ENCODE measurements around the gene LRMDA.

Gene LRMDA

DNA sequence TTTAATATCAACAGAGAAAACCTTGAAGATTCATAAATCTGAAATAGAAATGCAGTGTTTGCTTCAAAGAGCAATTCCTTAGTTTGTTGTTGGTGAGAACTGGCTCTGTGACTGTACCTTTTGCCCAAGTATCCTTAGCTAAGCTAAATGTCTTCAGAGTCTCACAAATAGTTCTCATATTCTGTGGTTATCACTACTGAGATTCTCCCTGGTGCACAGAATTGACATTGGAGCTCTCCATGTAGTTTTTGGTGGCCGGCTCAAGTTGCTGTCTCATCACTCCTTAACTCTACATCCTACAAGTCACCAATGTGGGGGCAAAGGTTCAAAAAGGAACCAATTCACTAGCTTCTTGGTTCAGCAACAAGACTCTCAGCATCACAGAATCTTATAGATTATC is 780.3 kb downstream of the LRMDA start:
- H3K4me3 ChIP-seq (ENCODE audit: low read length): no peak overlapping the region
- no peak for DNase-seq (ENCODE audit: low read depth)
- TF ChIP-seq CTCF (conservative IDR thresholded peaks at IDR 0.05; ENCODE audit: low read depth, low read length): no peak

- H3K4me3 ChIP-seq (ENCODE audit: low read length): no peak overlapping the region
- no peak for DNase-seq (ENCODE audit: low read depth)
- no peak for TF ChIP-seq CTCF (conservative IDR thresholded peaks at IDR 0.05; ENCODE audit: low read depth, low read length)
Measured at GRCh38 chr10:76213876-76214275, 782.5 kb downstream of the LRMDA start.

- TF ChIP-seq CTCF (conservative IDR thresholded peaks at IDR 0.05; ENCODE audit: low read depth, low read length): no peak
Measured at GRCh38 chr10:76218035-76218434, 786.6 kb downstream of the LRMDA start.

GRCh38 chr10:76229341-76229740 is 797.9 kb downstream of the LRMDA start:
- TF ChIP-seq CTCF (conservative IDR thresholded peaks at IDR 0.05; ENCODE audit: low read depth, low read length): no peak

More at GRCh38 chr10:76218035-76218434, 786.6 kb downstream of the LRMDA start:
- no peak for DNase-seq (ENCODE audit: low read depth)
- H3K4me3 ChIP-seq (ENCODE audit: low read length): no peak overlapping the region

DNA sequence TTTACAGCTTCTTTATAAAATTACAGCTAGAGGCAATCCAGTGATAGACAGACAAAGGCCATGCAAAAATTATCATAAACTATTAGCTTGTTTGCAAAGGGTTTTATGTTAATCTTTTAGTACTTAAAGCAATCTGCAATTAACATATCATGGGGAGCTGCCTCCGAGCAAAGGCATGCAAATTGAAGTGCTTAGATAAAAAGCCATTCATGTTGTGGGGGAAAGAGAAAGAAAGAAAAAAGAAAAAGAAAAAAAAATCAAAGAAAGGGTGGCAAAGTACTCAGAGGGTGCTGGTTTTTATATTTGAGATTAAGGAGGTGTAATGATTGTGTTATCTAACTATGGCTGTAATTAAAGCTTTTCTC is 799.5 kb downstream of the LRMDA start:
- TF ChIP-seq CTCF (conservative IDR thresholded peaks at IDR 0.05; ENCODE audit: low read depth, low read length): no peak
- DNase-seq (ENCODE audit: low read depth): no peak
- H3K4me3 ChIP-seq (ENCODE audit: low read length): no peak overlapping the region

More at GRCh38 chr10:76229341-76229740, 797.9 kb downstream of the LRMDA start:
- no peak for DNase-seq (ENCODE audit: low read depth)
- H3K4me3 ChIP-seq (ENCODE audit: low read length): no peak overlapping the region

DNA sequence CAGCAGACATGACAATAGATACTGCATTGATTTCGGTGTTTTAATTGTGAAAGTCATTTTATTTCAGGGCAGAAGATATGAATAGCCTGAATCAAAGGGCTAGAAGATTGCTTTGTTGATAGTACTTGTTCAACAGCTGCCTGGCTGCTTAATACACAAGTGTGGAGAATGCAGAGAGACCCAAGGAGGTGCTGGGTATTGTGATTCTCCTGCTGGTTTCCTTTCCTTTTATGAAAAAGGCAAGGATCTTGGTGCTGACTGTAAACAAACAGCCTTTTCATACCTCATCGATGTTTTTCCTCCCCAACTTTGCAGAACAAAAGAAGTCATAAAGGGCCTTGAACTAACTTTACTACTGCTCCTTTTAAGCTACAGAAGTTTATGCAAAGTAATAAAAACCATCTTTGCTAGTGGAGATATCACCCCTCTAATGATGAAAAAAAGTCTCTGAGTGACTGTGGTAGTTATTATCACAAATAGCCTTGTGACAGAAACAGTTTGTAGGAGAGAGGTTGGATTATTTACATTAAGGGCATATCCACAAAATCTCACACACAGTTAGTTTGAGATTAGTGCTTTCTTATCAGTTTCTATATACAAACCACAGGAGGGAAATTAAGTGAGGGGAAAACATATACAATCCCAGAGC is 800.0 kb downstream of the LRMDA start:
- DNase-seq (ENCODE audit: low read depth): no peak
- H3K4me3 ChIP-seq (ENCODE audit: low read length): no peak overlapping the region
- TF ChIP-seq CTCF (conservative IDR thresholded peaks at IDR 0.05; ENCODE audit: low read depth, low read length): no peak

DNA sequence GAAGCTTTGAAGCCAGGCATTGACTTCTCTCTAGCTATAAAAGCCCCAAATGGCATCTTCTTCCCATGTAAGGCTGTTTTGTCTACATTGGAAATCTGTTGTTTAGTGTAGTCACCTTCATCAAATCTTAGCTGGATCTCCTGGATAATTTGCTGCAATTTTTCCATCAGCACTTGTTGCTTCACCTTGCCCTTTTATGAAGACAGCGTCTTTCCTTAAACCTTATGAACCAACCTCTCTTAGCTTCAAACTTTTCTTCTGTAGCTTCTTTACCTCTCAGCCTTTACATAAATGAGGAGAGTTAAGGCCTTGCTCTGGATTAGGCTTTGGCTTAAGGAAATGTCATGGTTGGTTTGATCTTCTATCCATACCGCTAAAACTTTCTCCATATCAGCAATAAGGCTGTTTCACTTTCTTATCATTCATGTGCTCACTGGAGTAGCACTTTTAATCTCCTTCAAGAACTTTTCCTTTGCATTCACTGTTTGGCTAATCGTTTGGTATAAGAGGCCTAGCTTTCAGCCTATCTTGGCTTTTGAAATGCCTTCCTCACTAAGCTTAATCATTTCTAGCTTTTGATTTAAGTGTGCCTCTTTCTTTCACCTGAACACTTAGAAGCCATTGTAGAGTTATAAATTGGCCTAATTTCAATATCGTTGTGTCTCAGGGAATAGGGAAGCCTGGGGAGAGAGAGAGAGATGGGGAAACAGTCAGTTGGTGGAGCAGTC is 803.2 kb downstream of the LRMDA start:
- no peak for DNase-seq (ENCODE audit: low read depth)
- no peak overlapping the region for H3K4me3 ChIP-seq (ENCODE audit: low read length)
- no peak for TF ChIP-seq CTCF (conservative IDR thresholded peaks at IDR 0.05; ENCODE audit: low read depth, low read length)
